ENCODE results near the gene COPA.
"Not testable (repeated sequence)": the region's sequence is repeated elsewhere in the genome, so short reads cannot be mapped to it uniquely, and the experiment has no call there.

COPA gene

DNA sequence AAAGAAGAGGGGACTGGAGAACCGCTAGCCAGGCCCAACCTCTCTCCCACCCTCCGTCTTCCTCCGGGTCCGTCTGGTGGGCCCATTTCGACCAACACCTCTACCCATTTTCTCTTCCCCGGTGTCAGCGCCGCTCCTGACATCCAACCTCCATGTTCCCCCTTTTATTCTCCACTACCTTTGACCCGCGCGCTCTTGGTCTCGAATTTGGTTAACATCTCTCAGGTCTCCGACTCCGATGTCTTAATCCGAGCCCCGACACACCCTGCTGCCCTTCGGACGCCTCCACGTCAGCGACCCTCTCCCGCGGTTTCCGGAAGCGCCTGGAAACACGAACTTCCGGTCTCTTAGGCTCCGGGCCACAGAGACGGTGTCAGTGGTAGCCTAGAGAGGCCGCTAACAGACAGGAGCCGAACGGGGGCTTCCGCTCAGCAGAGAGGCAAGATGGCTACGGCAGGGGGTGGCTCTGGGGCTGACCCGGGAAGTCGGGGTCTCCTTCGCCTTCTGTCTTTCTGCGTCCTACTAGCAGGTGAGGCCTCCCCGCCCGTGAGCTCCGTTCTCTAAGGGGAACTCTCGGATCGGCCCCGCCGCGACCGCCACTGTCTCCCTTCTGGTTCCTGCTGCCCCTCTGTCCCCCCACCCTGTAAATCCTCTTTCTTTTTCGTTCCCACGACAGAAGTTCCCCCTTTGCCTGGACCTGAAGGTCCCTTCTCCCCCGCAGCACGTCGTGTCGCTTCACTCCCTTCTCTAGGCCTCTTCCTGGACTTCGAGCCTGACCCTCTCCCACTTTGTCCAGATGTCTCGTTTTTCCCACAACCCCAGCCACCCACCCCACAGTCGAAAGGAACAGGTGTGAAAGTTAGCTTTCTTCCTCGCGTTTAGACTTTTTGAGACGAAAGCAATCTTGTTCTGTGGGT is at the start of gene COPA, which contains the start of gene NCSTN:
Gene COPA (minus strand): TSS at position 298 of the 917 bp plus-strand sequence. CDS start 80 bp downstream, at position 218.
Gene NCSTN (plus strand): TSS at position 431 of the 917 bp plus-strand sequence. CDS start 14 bp downstream, at position 445.
- peak; percentile 48 to 94 (median 85) for DNase-seq

DNA sequence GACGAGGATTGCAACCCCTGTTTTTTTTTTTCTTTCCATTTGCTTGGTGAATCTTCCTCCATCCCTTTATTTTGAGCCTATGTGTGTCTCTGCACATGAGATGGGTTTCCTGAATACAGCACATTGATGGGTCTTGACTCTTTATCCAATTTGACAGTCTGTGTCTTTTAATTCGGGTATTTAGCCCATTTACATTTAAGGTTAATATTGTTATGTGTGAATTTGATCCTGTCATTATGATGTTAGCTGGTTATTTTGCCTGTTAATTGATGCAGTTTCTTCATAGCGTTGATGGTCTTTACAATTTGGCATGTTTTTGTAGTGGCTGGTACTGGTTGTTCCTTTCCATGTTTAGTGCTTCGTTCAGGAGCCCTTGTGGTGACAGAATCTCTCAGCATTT is 45.4 kb upstream of the COPA start:
- not testable (repeated sequence) for DNase-seq

DNA sequence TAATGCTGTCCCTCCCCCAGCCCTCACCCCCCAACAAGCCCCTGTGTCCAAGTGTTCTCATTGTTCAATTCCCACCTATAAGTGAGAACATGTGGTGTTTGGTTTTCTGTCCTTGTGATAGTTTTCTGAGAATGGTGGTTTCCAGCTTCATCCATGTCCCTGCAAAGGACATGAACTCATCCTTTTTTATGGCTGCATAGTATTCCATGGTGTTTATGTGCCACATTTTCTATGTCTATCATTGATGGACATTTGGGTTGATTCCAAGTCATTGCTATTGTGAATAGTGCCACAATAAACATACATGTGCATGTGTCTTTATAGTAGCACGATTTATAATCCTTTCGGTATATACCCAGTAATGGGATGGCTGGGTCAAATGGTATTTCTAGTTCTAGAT is 41.8 kb upstream of the COPA start:
- not testable (repeated sequence) for DNase-seq

DNA sequence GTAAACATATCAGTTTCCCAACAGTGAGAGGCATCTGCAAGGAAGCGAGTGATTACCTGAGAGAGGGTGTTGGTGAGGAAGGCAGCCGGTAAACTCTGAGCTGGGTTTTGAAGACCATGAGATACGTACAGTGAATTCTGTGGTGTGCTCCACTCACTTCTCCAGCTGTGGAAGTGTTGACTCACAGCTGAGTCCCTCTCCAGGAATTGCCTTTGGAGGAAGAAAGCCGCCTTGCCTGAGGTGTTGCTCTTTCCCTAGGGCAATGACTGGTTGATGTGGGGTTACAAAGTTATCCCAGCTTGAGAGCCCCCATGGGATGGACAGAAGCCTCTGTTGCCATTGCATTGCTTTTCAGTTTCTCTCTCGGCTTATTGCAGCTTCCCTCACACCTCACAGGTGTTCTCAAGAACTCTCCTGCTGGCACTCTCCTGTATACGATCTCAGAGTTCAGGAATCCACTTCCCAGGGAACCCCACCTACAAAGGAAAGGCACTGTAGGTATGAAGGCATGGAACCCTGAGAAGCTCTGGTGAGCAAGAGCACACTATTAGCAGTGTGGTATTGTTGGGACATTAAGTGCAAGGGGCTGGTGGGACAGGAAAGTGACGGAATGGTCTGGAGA is 34.6 kb upstream of the COPA start:
- DNase-seq, result no peak

DNA sequence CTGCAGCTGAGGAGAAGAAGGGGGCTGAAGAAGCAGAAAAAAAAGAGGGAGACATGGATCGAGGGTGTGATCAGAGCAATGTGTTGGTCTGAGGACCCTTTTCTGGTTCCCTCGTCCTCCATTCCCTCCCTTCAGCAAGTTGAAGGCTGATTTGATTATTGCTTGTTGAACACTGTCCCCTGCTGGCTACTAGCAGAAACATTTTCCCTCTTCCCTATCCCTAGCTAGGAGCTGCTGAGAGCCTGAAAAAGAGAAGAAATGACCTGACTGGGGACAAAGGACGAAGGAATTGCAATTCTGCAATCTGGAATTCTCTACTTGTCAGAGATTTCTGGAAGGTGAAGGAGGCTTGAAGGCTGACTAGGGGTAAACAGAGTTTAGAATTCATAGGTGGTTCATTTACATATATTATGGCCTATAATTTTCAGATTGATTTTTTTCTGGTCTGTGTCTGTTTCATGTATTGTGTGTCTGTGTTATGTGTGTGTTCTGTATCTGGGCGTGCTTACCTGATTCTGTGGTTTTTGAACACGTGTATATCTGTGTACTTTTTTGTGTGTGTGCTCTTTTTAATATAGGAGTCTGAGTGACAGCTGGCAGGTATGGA is 33.6 kb upstream of the COPA start:
- peak in 24 of 51 donors; percentile 6 to 77 (median 31) for DNase-seq

DNA sequence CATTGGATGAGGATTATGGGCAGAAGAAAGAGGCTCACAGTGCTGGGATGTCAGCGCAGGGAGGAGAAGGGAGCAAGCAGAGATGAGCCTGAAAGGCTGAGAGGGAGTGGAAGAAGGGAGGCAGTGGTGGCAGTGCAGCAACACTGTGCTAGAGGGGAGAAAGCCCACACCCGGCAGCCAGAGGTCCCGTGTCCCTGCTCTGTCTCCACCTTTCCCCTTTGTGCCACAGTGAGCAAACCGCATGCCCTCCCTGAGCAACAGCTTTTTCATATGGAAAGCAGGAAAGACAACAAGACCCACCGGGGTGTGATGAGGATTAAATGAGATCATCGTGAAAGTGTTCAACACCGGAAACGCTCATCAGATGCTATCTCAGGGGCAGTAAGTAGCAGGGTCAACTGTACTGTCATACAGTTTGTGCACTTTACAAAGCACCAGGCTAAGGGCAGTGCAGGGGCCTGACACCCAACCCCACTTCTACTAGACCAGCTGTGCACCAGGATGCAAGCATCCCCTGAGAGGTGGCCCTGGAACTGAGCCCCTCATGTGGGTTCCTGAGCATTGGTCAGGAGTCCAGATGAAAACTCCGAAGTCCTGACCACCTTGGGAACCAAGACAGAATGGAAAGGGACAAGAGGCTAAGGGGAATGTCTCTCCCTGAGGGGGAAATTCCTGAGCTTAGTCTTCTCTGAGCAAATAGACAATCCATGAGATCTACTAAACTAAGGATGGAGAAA is 32.9 kb upstream of the COPA start:
- peak in 14 of 51 donors; percentile 9 to 79 (median 34) for DNase-seq

DNA sequence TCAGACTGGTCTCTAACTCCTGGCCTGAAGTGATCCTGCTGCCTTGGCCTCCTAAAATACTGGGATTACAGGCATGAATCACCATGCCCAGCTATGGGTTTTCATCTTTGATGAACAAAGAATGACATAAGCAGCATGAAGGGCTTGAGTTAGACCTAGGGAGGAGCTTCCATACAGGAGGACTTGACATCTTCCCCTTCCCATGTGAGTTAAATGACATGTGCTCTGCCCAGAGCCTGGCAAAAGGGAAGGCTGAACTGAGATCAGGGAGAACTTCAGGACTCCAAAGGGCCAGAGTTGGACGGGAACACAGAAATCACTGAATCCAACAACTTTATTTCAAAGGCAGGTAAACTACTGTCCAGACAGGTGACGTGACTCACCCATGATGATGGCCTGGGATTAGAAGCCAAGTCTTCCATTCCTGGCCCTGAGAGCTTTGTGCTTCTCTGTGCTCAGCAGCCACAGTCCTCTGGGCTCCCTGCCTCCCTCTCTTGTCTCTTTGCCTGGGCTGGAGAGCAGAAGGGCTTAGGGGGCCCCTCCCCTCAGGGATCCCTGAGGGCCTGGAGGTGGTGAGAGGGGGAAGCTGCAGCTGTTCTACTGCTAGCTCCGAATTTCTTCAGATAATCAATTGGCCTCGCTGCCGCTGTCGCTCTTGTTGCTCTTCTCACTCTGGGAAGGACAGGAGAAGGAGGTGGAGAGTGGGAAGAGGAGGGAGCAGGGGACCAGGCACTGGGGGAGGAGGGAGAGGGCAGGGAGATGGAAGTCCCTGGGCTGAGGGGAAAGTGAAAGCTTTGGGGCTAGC is 31.5 kb upstream of the COPA start:
- peak in 4 of 51 donors; percentile 5 to 11 (median 8) for DNase-seq

DNA sequence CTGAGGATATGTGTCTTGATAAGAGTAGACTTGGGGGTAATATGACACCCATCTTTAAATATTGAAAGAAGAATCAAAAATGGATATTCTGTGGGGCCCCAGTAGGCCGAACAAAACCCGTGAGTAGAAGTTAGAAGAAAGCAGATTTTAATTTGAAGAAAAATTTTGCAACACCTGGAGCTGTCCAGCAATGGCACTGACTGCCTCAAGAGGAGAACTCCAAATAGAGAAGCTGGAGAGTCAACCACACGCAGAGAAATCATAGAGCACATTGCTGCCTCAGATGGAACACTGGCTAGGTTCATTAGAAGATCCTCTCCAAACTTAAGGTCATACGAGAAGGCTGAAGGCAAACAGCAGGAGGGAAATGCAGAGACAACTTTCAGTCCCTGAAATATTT is 30.6 kb upstream of the COPA start:
- DNase-seq, result no peak

DNA sequence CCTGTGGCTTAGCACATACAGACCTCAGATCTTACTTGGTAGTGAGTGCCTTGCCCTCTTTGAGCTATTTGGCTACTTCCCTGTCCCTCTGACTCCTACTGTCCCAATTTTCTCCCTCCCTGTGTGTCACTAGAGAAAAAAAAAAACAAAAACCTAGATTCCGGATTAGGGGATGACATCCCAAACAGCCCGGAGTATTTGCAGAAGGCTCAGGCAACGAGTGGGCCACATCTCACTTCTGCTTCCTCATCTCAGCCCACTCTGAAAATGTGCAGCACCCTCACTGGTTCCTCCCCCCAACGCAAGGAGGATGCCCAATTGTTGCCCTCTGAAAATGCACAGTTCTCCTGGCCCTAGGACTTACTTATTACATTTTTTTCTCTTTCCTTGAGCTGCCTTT is 28.7 kb upstream of the COPA start:
- peak in 3 of 51 donors; percentile 4 to 12 (median 11) for DNase-seq

DNA sequence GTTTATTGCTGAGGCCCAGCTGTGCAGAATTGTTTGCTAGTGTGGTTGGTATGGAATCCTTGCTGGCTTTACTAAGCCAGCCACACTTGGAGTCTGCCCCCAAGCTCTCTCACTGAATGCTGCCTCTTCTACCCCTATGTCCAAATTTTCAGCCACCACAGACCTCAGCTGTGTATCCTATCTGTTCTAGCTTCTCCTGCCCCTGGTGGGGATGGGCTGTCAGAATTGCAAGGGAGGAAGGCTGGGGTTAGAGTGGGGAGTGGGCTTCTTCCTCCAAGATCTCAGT is 28.2 kb upstream of the COPA start:
- DNase-seq, result no peak

DNA sequence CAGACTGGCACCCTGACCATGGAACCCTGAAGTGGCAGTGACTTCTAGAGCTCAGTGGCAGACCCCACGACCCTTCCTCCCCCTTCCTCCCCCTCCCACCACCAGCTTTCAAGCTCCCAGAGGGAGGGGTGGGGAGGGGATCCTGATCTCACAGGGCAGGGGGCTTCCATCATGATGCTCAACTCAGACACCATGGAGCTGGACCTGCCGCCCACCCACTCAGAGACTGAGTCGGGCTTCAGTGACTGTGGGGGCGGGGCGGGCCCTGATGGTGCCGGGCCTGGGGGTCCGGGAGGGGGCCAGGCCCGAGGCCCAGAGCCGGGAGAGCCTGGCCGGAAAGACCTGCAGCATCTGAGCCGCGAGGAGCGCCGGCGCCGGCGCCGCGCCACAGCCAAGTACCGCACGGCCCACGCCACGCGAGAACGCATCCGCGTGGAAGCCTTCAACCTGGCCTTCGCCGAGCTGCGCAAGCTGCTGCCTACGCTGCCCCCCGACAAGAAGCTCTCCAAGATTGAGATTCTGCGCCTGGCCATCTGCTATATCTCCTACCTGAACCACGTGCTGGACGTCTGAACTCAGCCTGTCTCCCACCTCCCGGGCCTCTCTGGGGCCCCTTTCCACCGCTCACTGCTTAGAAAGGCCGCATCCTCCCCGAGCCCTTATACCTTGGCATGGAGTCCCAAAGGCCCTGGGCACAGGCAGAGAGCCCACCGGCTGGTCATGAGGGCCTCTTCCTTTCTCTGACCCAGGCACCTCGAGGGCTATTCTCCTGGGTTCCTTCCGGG is 27.7 kb upstream of the COPA start:
- DNase-seq, result no peak

DNA sequence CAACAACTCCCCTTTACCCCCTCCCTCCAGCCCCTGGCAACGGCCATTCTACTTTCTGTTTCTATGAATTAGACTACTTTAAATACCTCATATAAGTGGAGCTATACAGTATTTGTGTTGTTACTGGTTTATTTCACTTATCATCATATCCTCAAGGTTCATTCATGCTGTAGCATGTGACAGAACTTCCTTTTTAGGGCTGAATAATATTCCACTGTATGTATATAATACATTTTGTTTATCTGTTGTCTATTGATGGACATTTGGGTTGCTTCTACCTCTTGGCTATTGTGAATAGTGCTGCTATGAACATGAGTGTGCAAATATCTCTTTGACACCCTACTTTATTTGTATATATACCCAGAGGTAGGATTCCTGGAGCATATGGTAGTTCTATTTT is 26.0 kb upstream of the COPA start:
- no peak for DNase-seq

DNA sequence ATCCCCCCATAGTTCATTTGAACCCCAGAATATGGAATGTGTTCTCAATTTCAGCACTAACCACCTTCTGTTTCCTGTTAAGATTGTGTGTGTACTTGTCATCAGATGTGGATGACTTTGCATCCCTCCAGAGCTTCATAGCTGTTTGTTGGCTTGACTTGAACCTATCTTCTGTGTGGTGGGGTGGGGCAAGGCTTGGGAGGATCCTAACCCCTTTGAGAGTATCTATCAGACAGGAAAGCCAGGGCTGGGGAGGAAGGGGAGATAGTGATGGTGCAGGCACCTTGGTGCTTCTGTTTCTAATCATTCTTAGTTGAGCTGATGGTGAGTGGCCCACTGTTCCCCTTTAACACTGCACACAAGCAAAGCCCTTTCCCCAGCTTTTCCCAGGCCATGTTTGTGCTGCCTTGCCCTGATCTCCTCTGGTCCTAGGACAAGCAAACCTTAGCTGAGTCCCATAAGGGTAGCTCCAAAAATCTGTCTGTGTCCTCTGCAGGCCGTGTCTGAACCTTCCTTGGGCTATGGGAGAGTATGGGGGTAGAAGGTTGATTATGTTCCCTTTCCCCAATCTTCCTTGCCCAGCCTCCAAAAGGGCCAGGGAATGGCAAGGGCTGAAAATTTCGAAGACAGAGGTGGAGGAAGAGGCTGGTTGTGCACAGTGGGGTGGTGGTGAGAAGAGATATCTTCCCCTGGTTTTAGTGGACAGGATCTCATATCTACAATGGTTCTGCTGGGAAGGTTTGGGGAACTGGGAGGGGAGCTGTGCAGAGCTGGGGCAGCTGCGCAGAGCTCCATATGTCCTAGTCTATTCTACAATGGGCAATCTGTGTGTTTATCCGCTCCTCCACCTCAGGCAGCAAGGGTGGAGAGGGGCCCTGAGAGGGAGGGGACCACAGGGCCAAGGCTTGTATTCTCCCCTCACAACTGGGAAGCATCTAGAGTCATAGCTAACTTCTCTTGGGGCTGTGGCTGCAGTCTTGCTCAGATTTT is 25.2 kb upstream of the COPA start:
- DNase-seq, result no peak

DNA sequence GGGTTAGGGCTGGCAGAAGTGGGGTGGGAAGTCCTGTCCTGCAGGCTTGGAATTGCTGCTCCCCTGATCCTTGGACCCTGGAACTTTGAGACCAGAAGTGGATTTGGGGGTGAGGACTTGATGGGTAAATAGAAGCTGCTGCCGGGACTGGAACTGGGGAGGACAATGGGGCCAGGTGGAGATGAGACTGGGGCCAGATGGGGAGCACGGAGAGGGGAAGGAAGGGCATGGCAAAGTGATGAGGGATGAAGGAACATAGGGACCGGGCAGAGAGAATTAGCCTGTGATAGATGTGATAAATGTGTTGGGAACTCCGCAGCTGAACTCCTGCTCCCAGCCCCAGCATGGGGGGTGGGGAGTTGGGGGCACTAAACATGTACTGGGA is 24.5 kb upstream of the COPA start:
- DNase-seq, result no peak

DNA sequence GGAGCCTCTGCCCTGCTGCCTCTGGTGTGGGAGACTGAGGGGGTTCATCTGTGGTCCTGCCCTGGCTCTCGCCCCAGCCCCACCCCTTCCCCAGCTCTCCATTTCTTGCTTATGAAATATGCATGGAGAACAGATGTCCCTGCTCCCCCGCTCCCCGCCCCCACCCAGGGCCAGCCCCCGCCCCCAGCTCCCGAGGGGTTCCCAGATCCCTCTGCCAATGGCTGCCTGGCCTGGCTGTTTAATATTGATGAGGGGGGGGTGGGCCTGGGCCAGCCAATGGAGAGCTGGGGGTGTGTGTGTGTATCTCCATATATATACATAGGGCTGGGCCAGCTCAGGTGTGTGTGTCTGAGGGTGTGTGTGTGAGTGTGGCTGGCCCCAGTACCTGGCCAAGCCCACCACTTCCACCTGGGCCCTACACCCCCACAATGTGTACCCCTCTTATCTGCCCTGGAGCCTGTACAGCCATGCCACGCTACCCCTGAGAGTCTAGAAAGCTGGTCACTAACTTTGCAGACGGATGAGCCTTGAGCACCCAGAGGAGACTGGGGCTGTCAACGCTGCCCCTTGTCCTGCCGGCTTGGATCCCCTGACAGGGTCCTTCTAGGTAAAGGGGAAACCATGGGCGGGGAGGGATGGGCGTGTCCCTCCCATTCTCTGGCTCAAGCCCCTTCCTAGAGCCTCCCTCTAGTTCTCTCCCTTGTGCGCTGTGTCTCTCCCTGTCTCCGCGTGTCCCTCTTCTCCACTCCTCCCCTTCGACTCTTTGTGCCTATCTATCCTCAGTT is 23.9 kb upstream of the COPA start, which contains the start of gene NHLH1:
Gene NHLH1 (plus strand): TSS at position 341 of the 785 bp plus-strand sequence. CDS start 3,661 bp downstream, outside the sequence.
- no peak for DNase-seq

DNA sequence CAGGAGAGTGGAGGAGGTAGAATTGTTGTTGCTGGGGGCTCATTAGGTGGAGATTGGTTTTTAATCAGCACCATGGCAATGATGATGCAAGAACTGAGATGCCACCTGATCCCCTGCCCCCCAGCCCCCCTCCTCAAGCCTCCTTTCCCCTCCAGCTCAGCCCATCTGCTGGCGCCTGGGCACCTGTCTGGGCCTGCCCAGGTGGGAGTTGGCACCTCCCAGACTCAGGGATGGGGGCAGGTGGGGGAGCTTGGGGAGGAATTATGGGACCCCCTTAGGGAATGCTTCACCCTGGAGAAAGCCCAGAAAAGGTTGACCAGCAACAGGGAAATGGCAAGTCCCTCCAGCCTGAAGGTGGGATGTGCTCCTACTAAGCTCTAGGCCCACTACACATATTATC is 22.3 kb upstream of the COPA start:
- no peak for DNase-seq

DNA sequence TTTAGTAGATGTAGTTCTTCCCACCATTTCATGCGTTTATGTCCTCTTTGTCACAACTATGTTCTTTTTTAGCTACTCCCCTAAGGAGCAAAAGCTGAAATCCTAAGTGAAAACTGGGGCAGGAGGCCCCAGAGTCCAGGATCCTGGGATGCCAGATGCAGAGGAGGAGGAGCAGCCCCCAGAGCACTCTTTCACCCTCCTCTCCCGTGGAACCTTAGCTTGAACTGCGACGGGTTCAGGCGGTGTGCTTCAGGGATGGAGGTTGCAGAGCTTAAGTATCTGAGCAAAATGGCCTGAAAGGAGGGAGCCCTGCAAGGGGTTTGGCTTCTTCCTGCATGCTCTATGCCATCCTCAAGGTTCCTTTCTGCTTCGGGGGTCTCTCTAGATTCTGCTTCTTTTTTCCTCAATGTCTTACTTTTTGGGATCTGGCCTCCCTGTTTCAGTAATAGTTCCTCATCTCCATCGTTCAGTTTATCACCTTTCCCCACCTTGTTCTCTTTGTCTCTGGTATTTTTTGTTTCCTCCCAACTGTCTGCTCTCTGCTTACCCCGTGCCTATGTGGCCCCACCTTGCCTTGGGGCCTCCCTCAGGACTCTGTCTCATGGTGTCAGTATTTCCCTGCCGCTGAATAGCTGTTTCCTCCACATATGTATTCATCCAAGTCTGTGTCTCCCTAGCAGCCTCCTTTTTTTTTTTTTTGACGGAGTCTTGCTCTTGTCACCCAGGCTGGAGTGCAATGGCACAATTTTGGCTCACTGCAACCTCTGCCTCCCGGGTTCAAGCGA is 21.1 kb upstream of the COPA start:
- no peak for DNase-seq
